LNCaP clone FGC (cell line): Measurements from ENCODE around the gene RNF135.
A peak's percentile ranks its signal among the peaks of the same experiment; 100 is the strongest.

Experiments
- DNase-seq: peaks from one replicate; pipeline ENCODE4 v3.0.0-alpha.2; 2011; ENCODE audit warnings: low read depth
- H3K4me3 ChIP-seq: 2 replicates; pipeline ENCODE4 v1.5.1; 2011; ENCODE audit warnings: mild to moderate bottlenecking, low read depth, low read length, control low read depth
- CTCF ChIP-seq: IDR thresholded peaks from 2 replicates; pipeline ENCODE4 v1.5.1; 2012; ENCODE audit warnings: mild to moderate bottlenecking; ENCODE audit not compliant: control insufficient read depth, insufficient read depth; ENCODE audit errors: extremely low read depth

The RNF135 gene

GRCh38 chr17:30947796-30948195 lies 23.0 kb upstream of the RNF135 start:
- TF ChIP-seq CTCF, result no peak
- no peak for DNase-seq
- H3K4me3 ChIP-seq, result no peak overlapping the region

DNA sequence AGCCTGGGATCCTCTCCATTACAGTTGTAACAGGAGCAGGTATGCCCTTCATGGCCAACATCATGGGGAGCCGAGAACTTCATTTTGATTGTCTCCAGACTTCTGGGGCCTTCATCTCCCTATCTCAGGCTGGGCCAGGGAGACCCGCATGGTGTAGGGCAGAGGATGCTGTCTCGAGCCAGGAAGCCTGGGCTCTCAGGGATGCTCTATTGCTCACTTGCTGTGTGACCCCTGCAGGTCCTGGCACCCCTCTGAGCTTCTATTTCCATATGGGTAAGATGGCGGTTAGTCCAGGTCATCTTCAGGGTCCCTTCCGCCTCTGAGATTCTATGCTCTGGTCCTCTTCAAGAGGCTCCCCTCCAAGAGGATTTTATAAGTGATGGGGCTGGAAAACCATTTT lies 20.6 kb upstream of the RNF135 start:
- H3K4me3 ChIP-seq, result no peak overlapping the region
- TF ChIP-seq CTCF, result no peak
- no peak for DNase-seq

DNA sequence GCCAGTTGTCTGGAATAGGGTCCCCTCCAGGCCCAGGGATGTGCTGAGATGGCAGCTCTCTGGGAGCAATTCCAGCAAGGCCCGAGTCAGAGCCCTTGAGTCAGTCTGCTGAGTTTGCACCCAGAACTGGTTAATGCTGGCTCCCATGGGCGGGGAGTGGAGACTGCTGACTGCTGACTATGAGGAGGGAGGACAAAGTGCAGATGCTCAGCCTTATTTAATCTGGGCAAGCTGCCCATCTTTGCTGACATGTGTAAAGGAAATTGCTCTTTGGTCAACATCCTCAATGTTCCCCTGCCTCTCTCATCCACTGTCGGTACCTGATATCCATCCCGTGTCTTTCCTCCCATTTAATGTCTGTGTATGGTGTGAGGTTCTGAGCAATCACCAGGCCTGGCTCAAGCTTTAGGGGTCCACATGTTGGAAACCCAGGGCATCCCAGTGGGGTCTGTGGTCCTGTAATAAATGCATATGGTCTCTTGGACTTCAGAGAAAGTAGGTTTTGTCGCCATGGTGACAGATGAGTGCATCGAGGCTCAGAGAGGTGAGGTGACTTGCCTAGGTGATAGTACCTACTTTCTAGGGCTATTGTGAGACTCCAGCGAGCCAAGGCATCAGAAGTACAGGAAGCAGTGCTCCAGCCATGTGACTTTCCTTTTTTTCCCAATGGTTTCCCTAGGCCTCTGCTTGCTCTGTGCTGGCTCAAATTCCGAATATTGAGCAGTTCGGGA lies 20.0 kb upstream of the RNF135 start:
- peak; percentile 26 for DNase-seq
- TF ChIP-seq CTCF, result no peak
- H3K4me3 ChIP-seq, result no peak overlapping the region

DNA sequence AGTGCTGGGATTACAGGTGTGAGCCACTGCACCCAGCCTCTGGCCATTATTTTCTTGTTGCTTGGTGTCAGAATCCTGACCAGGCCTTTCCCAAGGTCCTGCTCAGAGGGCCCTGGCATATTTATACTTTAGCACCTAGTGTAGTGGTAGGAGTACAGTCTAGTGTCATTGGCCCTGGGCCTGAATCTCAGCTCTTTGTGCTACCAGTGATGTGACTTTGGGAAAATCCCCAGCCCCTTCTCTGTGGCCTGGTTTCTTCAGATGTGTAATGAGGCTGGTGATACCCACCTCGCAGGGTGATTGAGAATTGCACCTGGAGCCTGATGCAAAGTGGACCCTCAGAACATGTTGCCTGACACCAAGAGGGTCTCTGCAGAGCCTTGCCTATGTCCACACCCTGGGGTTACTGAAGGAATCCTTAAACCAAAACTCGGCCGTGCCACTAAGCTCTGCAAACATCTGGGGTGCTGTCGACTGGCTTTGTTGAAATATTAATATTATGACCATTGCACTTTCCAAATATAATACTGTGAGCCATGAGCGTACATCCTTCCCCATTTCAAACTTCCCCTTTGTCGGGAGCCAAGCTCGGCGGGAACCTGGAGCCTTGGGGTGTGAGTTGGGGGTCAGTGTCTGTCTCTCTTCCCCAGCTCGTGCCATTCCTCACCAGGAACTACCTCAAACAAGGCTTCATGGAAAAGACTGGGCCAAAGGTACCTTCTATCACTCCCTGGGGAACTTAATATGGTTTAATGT lies 18.0 kb upstream of the RNF135 start:
- no peak for DNase-seq
- no peak for TF ChIP-seq CTCF
- H3K4me3 ChIP-seq, result no peak overlapping the region

GRCh38 chr17:30954046-30954830 lies 16.6 kb upstream of the RNF135 start:
- H3K4me3 ChIP-seq, result no peak overlapping the region
- no peak for TF ChIP-seq CTCF
- DNase-seq, result no peak

- no peak overlapping the region for H3K4me3 ChIP-seq
- DNase-seq, result no peak
- TF ChIP-seq CTCF, result no peak
These were observed 14.0 kb upstream of the RNF135 start for GRCh38 chr17:30956764-30957374.
